SK-N-DZ (cell line): Measurements from ENCODE around the gene HORMAD2.

Source experiments
- DNase-seq: peaks from one replicate; pipeline ENCODE4 v3.0.0-alpha.2; 2015; ENCODE audit warnings: low spot score

Gene HORMAD2

DNA sequence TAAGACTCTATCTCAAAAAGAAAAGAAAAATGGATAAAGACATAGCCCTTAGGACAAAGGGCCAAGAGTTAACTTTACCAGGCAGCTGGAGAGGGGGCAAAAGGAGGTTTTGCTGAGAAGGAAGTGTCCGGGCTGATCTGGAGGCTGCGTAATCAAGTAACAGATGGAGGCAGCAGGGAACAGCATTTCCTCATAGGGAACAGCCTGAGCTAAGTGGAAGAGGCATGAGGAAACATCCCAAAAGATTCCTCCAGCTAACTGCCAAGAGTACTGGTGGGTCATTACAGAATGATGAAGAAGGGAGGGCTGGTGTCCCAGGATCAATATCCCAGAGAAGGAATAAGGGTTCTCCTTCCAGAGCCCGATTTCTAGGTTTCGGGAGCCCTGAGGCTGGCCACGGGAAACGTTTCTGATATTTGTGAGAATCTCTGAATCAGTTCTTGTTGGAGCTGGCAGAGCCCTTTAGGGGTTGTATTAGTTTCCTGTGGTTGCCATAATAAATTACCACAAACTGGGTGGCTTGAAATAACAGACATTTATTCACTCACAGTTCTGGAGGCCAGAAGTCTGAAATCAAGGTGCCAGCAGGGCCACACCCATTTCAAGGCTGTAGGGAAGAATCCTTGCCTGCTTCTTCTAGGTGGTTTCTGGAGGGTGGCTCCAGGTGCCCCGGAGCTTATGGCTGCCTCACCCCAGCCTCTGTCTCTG is 145.1 kb downstream of the HORMAD2 start:
- no peak for DNase-seq

DNA sequence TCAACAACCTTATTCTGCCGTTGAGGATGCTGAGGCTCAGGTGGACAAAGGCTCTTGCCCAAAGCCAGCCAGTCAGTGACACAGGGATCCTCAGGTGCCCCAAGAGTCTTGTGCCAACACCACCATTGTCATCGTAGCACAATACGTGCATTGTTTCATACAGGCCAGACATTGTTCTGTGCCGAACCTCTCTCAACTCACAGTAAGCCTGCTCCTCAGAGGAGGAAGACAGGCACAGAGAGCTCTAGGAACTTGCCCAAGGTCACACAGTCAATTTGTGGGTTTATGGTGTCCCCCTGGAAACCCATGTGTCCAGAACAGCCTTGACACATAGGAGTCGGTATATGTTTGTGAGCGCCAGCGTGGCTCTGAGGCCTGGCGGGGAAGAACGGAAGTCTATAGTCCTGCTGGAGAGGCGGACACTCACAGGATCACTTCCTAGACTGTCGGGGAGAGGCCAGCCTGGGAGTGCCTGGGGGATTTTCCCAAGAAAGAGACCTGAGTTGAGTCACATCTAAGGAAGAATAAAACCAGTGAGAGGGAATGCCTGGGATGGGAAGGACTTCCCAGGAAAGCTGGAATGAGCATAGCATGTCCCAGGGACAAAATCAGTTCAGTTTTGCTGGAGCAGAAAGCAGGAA is 146.0 kb downstream of the HORMAD2 start:
- DNase-seq: no peak
